HG03159 (cell line): ENCODE results near the gene TBC1D22A.

Source experiments
- ATAC-seq: cut with Tn5 transposase; IDR thresholded peaks from one replicate; pipeline ENCODE4 v1.9.1; 2021; ENCODE audit warnings: mild to moderate bottlenecking, moderate library complexity; ENCODE audit not compliant: unreplicated experiment

The TBC1D22A gene

GRCh38 chr22:46945481-46945880 lies 183.0 kb downstream of the TBC1D22A start:
- ATAC-seq: no peak

GRCh38 chr22:46946383-46946962 lies 184.0 kb downstream of the TBC1D22A start:
- ATAC-seq: no peak

GRCh38 chr22:46947516-46948257 lies 185.2 kb downstream of the TBC1D22A start:
- ATAC-seq: no peak

- no peak for ATAC-seq
Observed at GRCh38 chr22:46948411-46949144, 186.1 kb downstream of the TBC1D22A start.

- ATAC-seq: no peak
Observed at GRCh38 chr22:46951350-46951749, 188.9 kb downstream of the TBC1D22A start.

GRCh38 chr22:46951973-46952372 lies 189.5 kb downstream of the TBC1D22A start:
- no peak for ATAC-seq

- no peak for ATAC-seq
Observed at GRCh38 chr22:46953968-46954765, 191.7 kb downstream of the TBC1D22A start.

GRCh38 chr22:46954781-46955180 lies 192.3 kb downstream of the TBC1D22A start:
- ATAC-seq: no peak

- ATAC-seq: no peak
Observed at GRCh38 chr22:46956498-46957215, 194.2 kb downstream of the TBC1D22A start.

- no peak for ATAC-seq
Observed at GRCh38 chr22:46957521-46957920, 195.1 kb downstream of the TBC1D22A start.

GRCh38 chr22:46958191-46958590 lies 195.7 kb downstream of the TBC1D22A start:
- ATAC-seq: no peak

- no peak for ATAC-seq
Observed at GRCh38 chr22:46958658-46959057, 196.2 kb downstream of the TBC1D22A start.

GRCh38 chr22:46959369-46959768 lies 196.9 kb downstream of the TBC1D22A start:
- ATAC-seq: no peak

GRCh38 chr22:46961591-46962295 lies 199.3 kb downstream of the TBC1D22A start:
- no peak for ATAC-seq

GRCh38 chr22:46962406-46962805 lies 200.0 kb downstream of the TBC1D22A start:
- no peak for ATAC-seq

GRCh38 chr22:46963672-46964545 lies 201.5 kb downstream of the TBC1D22A start:
- ATAC-seq: no peak

GRCh38 chr22:46964773-46965550 lies 202.5 kb downstream of the TBC1D22A start:
- ATAC-seq: no peak
